ENCODE results near the gene INSYN2B.

GRCh38 chr5:169923988-169924387, 56.3 kb downstream of the INSYN2B start:
- TF ChIP-seq, protein P1, sequence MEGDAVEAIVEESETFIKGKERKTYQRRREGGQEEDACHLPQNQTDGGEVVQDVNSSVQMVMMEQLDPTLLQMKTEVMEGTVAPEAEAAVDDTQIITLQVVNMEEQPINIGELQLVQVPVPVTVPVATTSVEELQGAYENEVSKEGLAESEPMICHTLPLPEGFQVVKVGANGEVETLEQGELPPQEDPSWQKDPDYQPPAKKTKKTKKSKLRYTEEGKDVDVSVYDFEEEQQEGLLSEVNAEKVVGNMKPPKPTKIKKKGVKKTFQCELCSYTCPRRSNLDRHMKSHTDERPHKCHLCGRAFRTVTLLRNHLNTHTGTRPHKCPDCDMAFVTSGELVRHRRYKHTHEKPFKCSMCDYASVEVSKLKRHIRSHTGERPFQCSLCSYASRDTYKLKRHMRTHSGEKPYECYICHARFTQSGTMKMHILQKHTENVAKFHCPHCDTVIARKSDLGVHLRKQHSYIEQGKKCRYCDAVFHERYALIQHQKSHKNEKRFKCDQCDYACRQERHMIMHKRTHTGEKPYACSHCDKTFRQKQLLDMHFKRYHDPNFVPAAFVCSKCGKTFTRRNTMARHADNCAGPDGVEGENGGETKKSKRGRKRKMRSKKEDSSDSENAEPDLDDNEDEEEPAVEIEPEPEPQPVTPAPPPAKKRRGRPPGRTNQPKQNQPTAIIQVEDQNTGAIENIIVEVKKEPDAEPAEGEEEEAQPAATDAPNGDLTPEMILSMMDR (IDR thresholded peaks at IDR 0.05), result no peak
- no peak for TF ChIP-seq POLR2A (IDR thresholded peaks at IDR 0.05)

All from thyroid gland (tissue), 4 donors.